ENCODE data around the gene NUP50.

NUP50 gene

DNA sequence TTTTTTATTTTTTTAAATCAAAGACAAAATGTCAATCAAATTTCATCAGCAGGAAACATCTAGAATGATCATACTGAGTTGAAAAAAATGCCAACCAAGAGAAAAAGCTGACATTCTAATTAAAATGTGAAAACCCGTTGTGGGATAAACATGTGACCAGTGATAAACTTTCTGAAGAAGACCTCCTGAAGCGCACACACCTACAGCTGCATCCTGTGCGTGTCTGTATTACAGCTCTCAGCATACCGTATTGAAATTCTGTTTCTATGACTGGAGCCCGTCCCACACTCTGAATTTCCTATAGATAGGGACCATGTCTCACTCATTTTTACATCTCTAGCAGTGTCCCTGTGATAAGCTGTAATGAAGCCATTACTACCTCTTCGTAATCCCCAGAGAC, 12.2 kb upstream of the NUP50 start:
- Histone ChIP-seq H3K27ac (no peak overlapping the region), H3K27me3 (replicated peaks) (no peaks in the 10 kb centered on the region), H3K36me3 (replicated peaks) (no peaks in the 10 kb centered on the region), H3K4me3 (ENCODE audit: low read depth, low read length) (no peak overlapping the region)
- TF ChIP-seq, protein P1, sequence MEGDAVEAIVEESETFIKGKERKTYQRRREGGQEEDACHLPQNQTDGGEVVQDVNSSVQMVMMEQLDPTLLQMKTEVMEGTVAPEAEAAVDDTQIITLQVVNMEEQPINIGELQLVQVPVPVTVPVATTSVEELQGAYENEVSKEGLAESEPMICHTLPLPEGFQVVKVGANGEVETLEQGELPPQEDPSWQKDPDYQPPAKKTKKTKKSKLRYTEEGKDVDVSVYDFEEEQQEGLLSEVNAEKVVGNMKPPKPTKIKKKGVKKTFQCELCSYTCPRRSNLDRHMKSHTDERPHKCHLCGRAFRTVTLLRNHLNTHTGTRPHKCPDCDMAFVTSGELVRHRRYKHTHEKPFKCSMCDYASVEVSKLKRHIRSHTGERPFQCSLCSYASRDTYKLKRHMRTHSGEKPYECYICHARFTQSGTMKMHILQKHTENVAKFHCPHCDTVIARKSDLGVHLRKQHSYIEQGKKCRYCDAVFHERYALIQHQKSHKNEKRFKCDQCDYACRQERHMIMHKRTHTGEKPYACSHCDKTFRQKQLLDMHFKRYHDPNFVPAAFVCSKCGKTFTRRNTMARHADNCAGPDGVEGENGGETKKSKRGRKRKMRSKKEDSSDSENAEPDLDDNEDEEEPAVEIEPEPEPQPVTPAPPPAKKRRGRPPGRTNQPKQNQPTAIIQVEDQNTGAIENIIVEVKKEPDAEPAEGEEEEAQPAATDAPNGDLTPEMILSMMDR (IDR thresholded peaks at IDR 0.05; ENCODE audit: low read depth, low read length, missing control alignments): no peak
- in situ Hi-C loops (cut with HindIII; ENCODE audit: low pct_ligation_motif_present, low sequenced_read_pairs): no loop called here
- no peak for DNase-seq

DNA sequence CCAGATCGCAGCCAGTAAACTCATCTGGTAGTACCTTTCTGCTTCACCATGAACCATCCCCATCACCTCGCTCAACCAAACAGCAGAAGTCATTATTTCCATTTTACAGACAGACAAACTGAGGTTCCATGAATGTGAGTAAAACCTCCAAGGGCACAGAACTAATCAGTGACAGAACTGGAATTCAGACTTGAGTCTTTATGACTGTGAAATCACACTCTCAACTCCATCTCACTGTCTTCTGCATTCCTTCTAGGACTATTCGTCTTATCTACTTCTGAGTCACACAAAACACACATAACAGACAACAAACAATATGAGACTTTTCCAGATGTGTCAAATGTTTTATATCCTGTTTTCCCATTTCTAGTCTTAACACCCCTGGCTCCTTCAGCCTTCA, 9.3 kb upstream of the NUP50 start:
- no peak overlapping the region for H3K4me3 ChIP-seq (ENCODE audit: low read depth, low read length)
- H3K27me3 ChIP-seq (replicated peaks): no peaks in the 10 kb centered on the region
- in situ Hi-C loops (cut with HindIII; ENCODE audit: low pct_ligation_motif_present, low sequenced_read_pairs): no loop called here
- H3K27ac ChIP-seq: no peak overlapping the region
- TF ChIP-seq, protein P1 (IDR thresholded peaks at IDR 0.05; ENCODE audit: low read depth, low read length, missing control alignments): no peak
- DNase-seq: peak; percentile 53
- H3K36me3 ChIP-seq (replicated peaks): peaks cover 3% of the 10 kb centered on the region

DNA sequence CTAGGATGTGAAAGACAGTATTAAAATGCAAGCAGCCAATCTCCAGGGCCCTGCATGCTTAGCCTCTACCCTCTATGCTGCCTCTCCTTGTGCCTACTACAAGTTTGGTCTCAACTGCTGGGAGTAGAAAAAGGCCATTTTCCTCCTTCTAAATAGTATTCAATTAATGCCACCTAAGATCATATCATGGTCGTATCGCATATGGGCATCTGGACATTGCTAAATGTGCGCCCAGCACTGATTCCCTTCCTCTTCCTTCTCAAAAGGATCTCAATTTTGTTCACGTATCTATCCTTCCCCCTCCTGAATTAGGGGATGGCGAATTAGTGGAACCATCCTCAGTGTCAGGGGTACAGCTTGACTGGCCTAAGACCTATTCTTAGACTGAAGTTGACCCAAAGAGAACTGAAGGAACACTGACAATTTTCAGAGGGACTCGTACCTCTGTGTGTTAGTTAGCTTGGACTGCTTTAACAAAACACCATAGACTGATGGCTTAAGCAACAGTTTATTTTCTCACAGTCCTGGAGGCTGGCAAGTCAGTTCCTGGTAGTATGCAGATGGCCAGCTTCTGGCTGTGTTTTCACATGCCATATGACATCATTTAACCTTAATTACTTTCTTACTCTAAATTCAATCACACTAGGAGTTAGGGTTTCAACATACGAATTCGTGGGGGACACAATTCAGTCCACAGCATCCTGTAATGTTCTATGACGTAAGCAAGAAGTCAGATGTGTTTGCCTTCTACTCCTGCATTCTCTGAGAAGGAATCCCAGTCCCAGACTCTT, 8.5 kb upstream of the NUP50 start:
- Histone ChIP-seq H3K36me3 (replicated peaks) (peaks cover 3% of the 10 kb centered on the region), H3K27ac (no peak overlapping the region), H3K27me3 (replicated peaks) (no peaks in the 10 kb centered on the region), H3K4me3 (ENCODE audit: low read depth, low read length) (no peak overlapping the region)
- DNase-seq: no peak
- in situ Hi-C loops (cut with HindIII; ENCODE audit: low pct_ligation_motif_present, low sequenced_read_pairs): no loop called here
- TF ChIP-seq, protein P1 (IDR thresholded peaks at IDR 0.05; ENCODE audit: low read depth, low read length, missing control alignments): no peak

DNA sequence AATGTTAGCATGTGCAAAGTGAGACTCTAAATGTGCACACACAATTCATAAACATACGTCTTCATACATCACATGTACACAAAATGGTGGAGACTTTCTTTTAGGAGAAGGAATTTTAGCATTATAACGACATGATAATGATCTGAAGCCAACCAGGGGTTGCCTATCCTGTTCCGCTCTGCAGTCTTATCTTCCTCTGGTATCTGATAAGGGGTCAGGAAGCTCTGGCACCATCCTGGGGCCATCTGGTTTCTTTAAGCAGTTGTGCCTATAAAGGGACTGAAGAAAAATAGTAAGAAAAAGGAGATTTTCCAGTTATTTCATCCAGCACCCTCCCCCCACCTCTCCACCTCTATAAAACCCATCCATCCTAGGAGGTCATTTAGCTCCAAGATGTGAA, 5.8 kb upstream of the NUP50 start:
- Histone ChIP-seq H3K27me3 (replicated peaks) (no peaks in the 10 kb centered on the region), H3K36me3 (replicated peaks) (peaks cover 3% of the 10 kb centered on the region), H3K27ac (no peak overlapping the region), H3K4me3 (ENCODE audit: low read depth, low read length) (no peak overlapping the region)
- in situ Hi-C loops (cut with HindIII; ENCODE audit: low pct_ligation_motif_present, low sequenced_read_pairs): no loop called here
- TF ChIP-seq, protein P1 (IDR thresholded peaks at IDR 0.05; ENCODE audit: low read depth, low read length, missing control alignments): no peak
- no peak for DNase-seq

DNA sequence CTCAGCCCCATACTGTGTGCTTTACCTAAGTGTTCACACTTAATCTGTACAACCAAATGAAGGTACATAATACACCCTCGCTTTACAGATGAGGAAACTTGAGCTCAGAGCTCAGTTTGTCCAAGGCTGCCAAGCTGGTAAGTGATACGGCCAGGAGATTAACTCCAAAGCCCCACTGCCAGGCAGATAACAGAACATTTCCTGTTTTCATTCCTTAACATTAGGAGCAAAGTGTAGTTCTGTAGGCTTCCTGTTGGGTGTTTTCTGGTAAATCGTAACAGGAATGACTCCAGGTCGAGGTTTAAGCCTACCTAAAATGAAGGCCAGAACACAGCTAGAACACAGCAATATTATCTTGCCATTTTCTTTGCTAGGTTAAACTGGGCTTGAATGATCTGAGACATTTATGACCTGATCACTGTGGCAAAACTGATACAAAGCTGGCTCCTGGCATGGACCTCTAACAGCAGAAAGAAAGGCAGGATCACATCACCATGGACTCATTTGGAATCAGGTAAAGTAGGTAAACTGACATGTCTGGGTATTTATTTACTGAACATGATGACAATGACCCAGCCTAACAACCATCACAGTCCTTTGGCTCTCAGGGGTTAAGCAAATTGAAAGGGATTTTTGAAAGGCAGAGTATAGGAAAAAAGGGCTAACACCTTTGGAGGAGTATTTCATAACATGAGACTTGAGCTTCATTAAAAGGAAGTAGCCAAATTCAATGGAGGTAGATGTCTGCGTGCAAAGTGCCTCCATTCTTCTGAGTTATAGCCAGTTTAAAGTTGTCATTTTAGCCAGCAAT, 3.9 kb upstream of the NUP50 start:
- Histone ChIP-seq H3K27ac (no peak overlapping the region), H3K27me3 (replicated peaks) (no peaks in the 10 kb centered on the region), H3K36me3 (replicated peaks) (peaks cover 3% of the 10 kb centered on the region), H3K4me3 (ENCODE audit: low read depth, low read length) (no peak overlapping the region)
- in situ Hi-C loops (cut with HindIII; ENCODE audit: low pct_ligation_motif_present, low sequenced_read_pairs): no loop called here
- TF ChIP-seq, protein P1 (IDR thresholded peaks at IDR 0.05; ENCODE audit: low read depth, low read length, missing control alignments): peak; percentile 13
- DNase-seq: no peak

Data from brain microvascular endothelial cell (primary cell).